Measurements from ENCODE around the gene PRKCD.

DNA sequence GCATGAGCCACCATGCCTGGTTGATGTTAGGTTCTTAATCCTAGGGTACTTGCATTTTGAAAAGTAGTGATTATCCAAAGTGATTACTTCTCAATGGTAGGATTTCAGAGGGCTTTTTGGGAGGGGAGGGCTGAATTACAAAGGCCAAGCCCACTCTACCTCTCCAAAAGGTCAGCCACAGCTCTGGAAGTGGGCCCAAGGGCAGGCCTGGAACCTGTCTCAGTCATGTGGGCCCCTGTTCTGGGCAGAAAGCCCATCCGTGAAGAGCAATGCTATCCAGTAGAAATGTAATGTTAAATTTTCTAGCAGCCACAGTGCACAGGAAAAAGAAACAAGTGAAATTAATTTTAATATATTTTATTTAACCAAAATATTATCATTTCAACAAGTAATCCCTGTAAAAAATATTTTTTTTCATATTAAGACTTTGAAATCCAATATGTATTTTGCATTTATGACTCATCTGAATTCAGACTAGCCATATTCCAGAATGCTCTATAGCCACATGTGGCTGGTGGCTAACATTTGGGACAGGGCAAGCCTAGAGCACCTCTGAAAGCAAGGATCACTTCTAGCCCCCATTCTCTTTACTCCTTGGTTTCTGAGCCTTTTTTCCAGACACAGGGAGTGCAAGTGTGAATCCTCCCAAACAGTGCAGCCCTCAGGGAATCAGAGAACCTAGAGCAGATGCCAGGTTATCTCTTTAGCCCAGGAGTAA, 47.6 kb upstream of the PRKCD start:
- TF ChIP-seq, protein P1, sequence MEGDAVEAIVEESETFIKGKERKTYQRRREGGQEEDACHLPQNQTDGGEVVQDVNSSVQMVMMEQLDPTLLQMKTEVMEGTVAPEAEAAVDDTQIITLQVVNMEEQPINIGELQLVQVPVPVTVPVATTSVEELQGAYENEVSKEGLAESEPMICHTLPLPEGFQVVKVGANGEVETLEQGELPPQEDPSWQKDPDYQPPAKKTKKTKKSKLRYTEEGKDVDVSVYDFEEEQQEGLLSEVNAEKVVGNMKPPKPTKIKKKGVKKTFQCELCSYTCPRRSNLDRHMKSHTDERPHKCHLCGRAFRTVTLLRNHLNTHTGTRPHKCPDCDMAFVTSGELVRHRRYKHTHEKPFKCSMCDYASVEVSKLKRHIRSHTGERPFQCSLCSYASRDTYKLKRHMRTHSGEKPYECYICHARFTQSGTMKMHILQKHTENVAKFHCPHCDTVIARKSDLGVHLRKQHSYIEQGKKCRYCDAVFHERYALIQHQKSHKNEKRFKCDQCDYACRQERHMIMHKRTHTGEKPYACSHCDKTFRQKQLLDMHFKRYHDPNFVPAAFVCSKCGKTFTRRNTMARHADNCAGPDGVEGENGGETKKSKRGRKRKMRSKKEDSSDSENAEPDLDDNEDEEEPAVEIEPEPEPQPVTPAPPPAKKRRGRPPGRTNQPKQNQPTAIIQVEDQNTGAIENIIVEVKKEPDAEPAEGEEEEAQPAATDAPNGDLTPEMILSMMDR (IDR thresholded peaks at IDR 0.05; ENCODE audit: low read depth, low read length): no peak
- TF ChIP-seq POLR2A (IDR thresholded peaks at IDR 0.05; ENCODE audit: extremely low read depth, insufficient read length): no peak

Measured in NB4 (cell line).